Motor neuron (in vitro differentiated cells): ENCODE results near the gene HERPUD1. TPM values are rescaled to one million over a fixed set of nuclear protein-coding genes. Genes with fewer than 3 reads are reported as not detected.

Experiments
- ATAC-seq, 8 experiments: fragments of 200-7000 bp; cut with Tn5 transposase; replicated peaks in 6 of 8; 2 replicates each; pipeline ENCODE4 v1.8.0; 2021; ENCODE audit warnings: mild to moderate bottlenecking in 8 of 8, moderate library complexity in 8 of 8
- H3K27ac ChIP-seq, 2 donors: fragments of 250-450 bp; sonication (Bioruptor Pico); 2 replicates each; pipeline ENCODE4 v1.9.0; 2021; ENCODE audit warnings: antibody characterized with exemption in 2 of 2, mild to moderate bottlenecking in 2 of 2, moderate library complexity in 1 of 2
- H3K4me1 ChIP-seq, 2 donors: fragments of 250-450 bp; sonication (Bioruptor Pico); replicated peaks in 1 of 2; 2 replicates each; pipeline ENCODE4 v1.6.1; 2021; ENCODE audit warnings: antibody characterized with exemption in 2 of 2, mild to moderate bottlenecking in 2 of 2, moderate library complexity in 1 of 2
- H3K4me3 ChIP-seq, 5 donors: fragments of 250-450 bp; sonication (Bioruptor Pico); 2 replicates each; pipeline ENCODE4 v1.9.0; 2021; ENCODE audit warnings: antibody characterized with exemption in 5 of 5, mild to moderate bottlenecking in 5 of 5, moderate library complexity in 4 of 5
- WGBS, 10 experiments: fragments of 450-650 bp; shearing (Covaris generic); methylation state at CpG; one replicate each; pipeline ENCODE4 v1.0.0; 2022; 5-methylcytosine and 5-hydroxymethylcytosine counted together
- in situ Hi-C, 9 experiments: fragments of 400-800 bp; cut with MboI; loops; one replicate each; pipeline ENCODE4 v1.15.0; 2021; ENCODE audit warnings: low sequenced_read_pairs in 9 of 9, low pct_unique_long_range_greater_than_20kb in 2 of 9; ENCODE audit not compliant: unreplicated experiment in 9 of 9
- total RNA-seq, 8 experiments: library from RNA; unstranded; fragments of 300-600 nt; gene quantifications; 2 replicates each; pipeline versions ENCODE4 v1.2.3 to v1.2.4, GENCODE V29; 2022

HERPUD1 gene
- total RNA-seq, 8 experiments from 2014 or later, result 53.4 to 218 (median 119) TPM

GRCh38 chr16:56895813-56896212 lies 36.1 kb upstream of the HERPUD1 start:
- H3K27ac ChIP-seq, result no peak overlapping the region
- no peak for ATAC-seq
- H3K4me1 ChIP-seq, result no peaks in the 10 kb centered on the region
- no peak overlapping the region for H3K4me3 ChIP-seq
- 75 to 100% (median 95%) methylated on average over 1 to 2 of the region's 4 CpGs; no CpG with 5 or more reads in 5 of the 10 experiments for WGBS, 10 experiments
- in situ Hi-C loops, result no loop called here

GRCh38 chr16:56896244-56896643 lies 35.7 kb upstream of the HERPUD1 start:
- in situ Hi-C loops, result no loop called here
- 29 to 100% (median 75%) methylated on average over 1 to 2 of the region's 3 CpGs; no CpG with 5 or more reads in 4 of the 10 experiments for WGBS, 10 experiments
- no peaks in the 10 kb centered on the region for H3K4me1 ChIP-seq
- H3K4me3 ChIP-seq, result no peak overlapping the region
- H3K27ac ChIP-seq, result no peak overlapping the region
- ATAC-seq, result no peak

GRCh38 chr16:56897026-56897799 lies 34.7 kb upstream of the HERPUD1 start:
- ATAC-seq, result no peak
- Histone ChIP-seq H3K4me3 (no peak overlapping the region), H3K27ac (no peak overlapping the region), H3K4me1 (no peaks in the 10 kb centered on the region)
- in situ Hi-C loops, result no loop called here
- WGBS, 10 experiments, result 60 to 100% (median 85%) methylated on average over 1 to 4 of the region's 8 CpGs

GRCh38 chr16:56898847-56899246 lies 33.1 kb upstream of the HERPUD1 start:
- ATAC-seq, result no peak
- in situ Hi-C loops, result no loop called here
- Histone ChIP-seq H3K4me3 (no peak overlapping the region), H3K27ac (no peak overlapping the region), H3K4me1 (no peaks in the 10 kb centered on the region)
- 73 to 100% (median 93%) methylated on average over 3 to 8 of the region's 8 CpGs; no CpG with 5 or more reads in 3 of the 10 experiments for WGBS, 10 experiments

DNA sequence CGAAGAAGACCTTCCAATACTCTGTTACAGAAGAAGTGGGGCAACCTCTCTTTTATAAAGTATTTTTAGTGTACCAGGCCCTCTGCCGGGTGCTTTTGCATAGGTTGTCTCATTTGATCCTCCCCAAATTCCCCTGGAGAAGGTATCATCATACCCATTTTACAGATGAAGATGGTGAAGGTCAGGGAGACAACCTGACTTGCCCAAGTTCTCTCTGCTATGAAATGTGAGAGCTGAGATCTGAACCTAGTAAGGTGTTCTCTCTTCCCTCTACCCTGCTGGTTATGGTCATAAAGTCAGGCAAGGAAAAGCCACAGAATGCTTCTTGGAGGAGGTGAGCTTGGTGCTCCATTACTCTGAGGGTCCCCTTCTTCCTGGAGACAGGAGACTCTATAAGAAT lies 28.1 kb upstream of the HERPUD1 start:
- peaks cover 0 to 6% of the 10 kb centered on the region in 2 donors for H3K4me1 ChIP-seq
- ATAC-seq, result no peak
- no peak overlapping the region for H3K4me3 ChIP-seq
- WGBS, 10 experiments, result 25 to 100% (median 92%) methylated on average over 1 to 2 of the region's 2 CpGs; no CpG with 5 or more reads in 6 of the 10 experiments
- no peak overlapping the region for H3K27ac ChIP-seq
- in situ Hi-C loops, result no loop called here

DNA sequence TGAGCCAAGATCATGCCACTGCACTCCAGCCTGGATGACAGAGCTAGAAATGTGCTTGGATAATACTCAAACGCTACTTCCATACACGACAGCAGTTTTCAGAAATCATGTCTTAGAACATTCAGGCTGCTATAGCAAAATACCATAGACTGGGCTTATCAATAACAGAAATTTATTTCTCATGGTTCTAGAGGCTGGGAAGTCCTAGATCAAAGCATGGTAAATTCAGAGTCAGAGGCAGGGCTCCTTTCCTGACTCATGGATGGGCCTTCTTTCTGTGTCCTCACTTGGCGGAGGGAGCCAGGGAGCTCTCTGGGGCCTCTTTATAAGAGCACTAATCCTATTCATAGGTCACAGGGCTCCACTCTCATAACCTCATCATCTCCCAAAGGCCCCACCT lies 24.5 kb upstream of the HERPUD1 start:
- Histone ChIP-seq H3K4me1 (peaks cover 19 to 29% of the 10 kb centered on the region in 2 donors), H3K27ac (no peak overlapping the region), H3K4me3 (no peak overlapping the region)
- no peak for ATAC-seq
- in situ Hi-C loops, result no loop called here
- WGBS, 10 experiments, result 60 to 100% (median 92%) methylated on average over 1 to 2 of the region's 3 CpGs; no CpG with 5 or more reads in 4 of the 10 experiments

DNA sequence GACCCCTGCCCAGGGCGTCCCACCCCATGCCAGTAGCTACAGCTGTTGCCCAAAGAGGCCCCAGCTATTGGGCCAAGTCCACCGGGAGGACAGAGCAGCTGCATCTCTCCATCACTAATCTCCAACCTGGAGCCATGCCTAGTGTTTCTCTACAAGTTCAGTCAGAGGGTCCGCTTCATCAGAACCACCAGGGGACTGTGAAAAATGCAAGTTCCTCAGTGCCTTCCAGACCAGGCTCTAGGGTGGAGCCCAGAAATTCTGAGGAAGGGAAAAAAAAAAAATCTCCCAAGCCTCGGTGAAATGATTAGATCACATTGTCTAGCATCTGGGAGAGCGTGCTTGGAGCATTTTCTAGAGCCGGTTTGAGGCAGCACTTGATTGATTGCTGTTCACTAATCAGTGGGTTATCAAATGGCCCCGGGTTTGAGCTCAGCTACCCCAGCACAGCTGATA lies 22.4 kb upstream of the HERPUD1 start:
- peak in 7 of 8 experiments; percentile 52 to 90 (median 82) for ATAC-seq
- WGBS, 10 experiments, result 0 to 70% (median 31%) methylated on average over 1 to 3 of the region's 7 CpGs; no CpG with 5 or more reads in 1 of the 10 experiments
- no peak overlapping the region for H3K4me3 ChIP-seq
- in situ Hi-C loops, result no loop called here
- peaks cover 20 to 34% of the 10 kb centered on the region in 2 donors for H3K4me1 ChIP-seq
- H3K27ac ChIP-seq, result peak overlapping the region; percentile 20 to 43

DNA sequence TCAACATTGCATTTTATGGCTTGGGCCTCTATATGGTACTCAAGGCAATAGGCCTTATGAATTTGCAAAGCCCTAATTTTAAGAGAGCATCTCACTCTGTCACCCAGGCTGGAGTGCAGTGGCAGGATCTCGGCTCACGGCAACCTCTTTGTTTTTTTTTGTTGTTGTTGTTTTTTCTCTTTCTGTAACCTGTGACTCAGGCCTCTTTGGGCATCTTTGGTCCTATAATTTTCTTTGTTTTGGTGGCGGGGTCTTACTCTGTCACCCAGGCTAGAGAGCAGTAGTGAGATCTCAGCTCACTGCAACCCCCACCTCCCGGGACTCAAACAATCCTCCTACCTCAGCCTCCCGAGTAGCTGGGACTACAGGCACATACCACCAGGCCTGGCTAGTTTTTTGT lies 21.8 kb upstream of the HERPUD1 start:
- Histone ChIP-seq H3K4me1 (peaks cover 20 to 35% of the 10 kb centered on the region in 2 donors), H3K4me3 (no peak overlapping the region), H3K27ac (peak overlapping the region in 1 of 2 donors; percentile 24)
- ATAC-seq, result peak in 1 of 8 experiments; percentile 13
- 74 to 100% (median 82%) methylated on average over 1 to 5 of the region's 5 CpGs; no CpG with 5 or more reads in 2 of the 10 experiments for WGBS, 10 experiments
- in situ Hi-C loops, result no loop called here

GRCh38 chr16:56910654-56911539 lies 21.0 kb upstream of the HERPUD1 start:
- Histone ChIP-seq H3K4me3 (no peak overlapping the region), H3K27ac (no peak overlapping the region), H3K4me1 (peaks cover 26 to 40% of the 10 kb centered on the region in 2 donors)
- WGBS, 10 experiments, result 63 to 100% (median 92%) methylated on average over 1 to 8 of the region's 12 CpGs; no CpG with 5 or more reads in 5 of the 10 experiments
- in situ Hi-C loops, result no loop called here
- ATAC-seq, result no peak

DNA sequence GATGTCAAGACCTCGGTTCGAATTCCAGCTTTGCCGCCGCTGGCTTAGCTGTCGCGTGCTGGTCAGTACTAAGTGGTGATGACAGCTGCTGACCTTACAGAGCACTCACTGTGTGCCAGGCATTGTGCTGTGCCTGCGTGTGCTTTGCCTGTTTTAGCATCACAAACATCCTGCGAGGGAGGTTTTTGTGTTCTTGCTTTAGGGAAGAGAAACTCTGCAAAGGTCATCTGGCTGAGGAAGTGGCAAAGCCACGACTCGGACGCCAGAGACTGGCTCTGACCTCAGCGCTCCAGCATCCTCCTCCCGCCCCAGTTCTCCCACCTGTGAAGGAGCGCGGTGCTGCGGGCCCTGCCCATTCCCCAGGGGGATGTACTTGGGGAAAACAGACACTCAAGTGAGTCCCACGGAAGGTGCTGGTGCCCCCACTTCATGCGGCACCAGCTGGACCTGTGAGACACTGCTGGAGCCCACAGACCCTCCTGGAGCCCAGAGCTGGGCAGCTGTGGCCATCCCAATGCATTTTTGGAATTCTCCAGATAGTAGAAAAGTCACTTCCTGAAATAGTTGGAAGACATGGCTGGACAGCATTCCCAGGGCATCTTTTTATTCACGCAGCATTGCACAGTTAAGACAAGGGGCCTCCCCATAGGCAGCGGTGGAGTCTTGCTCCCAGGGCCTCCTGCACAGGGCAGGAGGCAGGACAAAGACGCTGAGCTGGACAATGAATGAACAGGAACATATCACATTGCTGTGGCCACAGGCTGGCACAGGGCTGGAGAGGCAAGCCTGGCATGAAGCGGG lies 20.0 kb upstream of the HERPUD1 start:
- peak in 5 of 8 experiments; percentile 46 to 73 (median 48) for ATAC-seq
- peaks cover 26 to 43% of the 10 kb centered on the region in 2 donors for H3K4me1 ChIP-seq
- no peak overlapping the region for H3K4me3 ChIP-seq
- WGBS, 10 experiments, result 30 to 100% (median 70%) methylated on average over 1 to 13 of the region's 22 CpGs; no CpG with 5 or more reads in 3 of the 10 experiments
- in situ Hi-C loops, result no loop called here
- H3K27ac ChIP-seq, result no peak overlapping the region

- 51 to 98% (median 94%) methylated on average over 3 to 13 of the region's 18 CpGs; no CpG with 5 or more reads in 2 of the 10 experiments for WGBS, 10 experiments
- H3K4me1 ChIP-seq, result peaks cover 26 to 43% of the 10 kb centered on the region in 2 donors
- no peak overlapping the region for H3K4me3 ChIP-seq
- in situ Hi-C loops, result no loop called here
- ATAC-seq, result no peak
- H3K27ac ChIP-seq, result no peak overlapping the region
These were observed 18.9 kb upstream of the HERPUD1 start for GRCh38 chr16:56912746-56913708.
